HEK293 (cell line): ENCODE measurements around the gene GPT2.

Experiments
- PRDM4 ChIP-seq: fragments of 450-650 bp; formaldehyde crosslinking; IDR thresholded peaks from 2 replicates; pipeline ENCODE4 v1.5.1; 2017; ENCODE audit warnings: missing biosample characterization, missing genetic modification characterization
- REST ChIP-seq: fragments of 450-650 bp; formaldehyde crosslinking; IDR thresholded peaks from 2 replicates; pipeline ENCODE4 v1.5.1; 2016; ENCODE audit warnings: missing biosample characterization, missing genetic modification characterization
- ZNF311 ChIP-seq: fragments of 450-650 bp; formaldehyde crosslinking; IDR thresholded peaks from 2 replicates; pipeline ENCODE4 v1.5.1; 2017; ENCODE audit warnings: missing biosample characterization, missing genetic modification characterization, borderline replicate concordance
- ZNF324 ChIP-seq: fragments of 450-650 bp; formaldehyde crosslinking; IDR thresholded peaks from 2 replicates; pipeline ENCODE4 v1.5.1; 2016; ENCODE audit warnings: missing biosample characterization, missing genetic modification characterization
- ZNF513 ChIP-seq: fragments of 450-650 bp; IDR thresholded peaks from 2 replicates; pipeline ENCODE4 v1.5.1; 2018; ENCODE audit warnings: missing biosample characterization, missing genetic modification characterization
- ZNF561 ChIP-seq: fragments of 450-650 bp; IDR thresholded peaks from 2 replicates; pipeline ENCODE4 v1.5.1; 2018; ENCODE audit warnings: missing biosample characterization, missing genetic modification characterization, borderline replicate concordance
- ZSCAN30 ChIP-seq: fragments of 450-650 bp; IDR thresholded peaks from 2 replicates; pipeline ENCODE4 v1.5.1; 2018; ENCODE audit warnings: missing biosample characterization, mild to moderate bottlenecking, missing genetic modification characterization, moderate library complexity
- TF ChIP-seq, protein P1 (sequence below): fragments of 450-650 bp; formaldehyde crosslinking; IDR thresholded peaks from 2 replicates; pipeline ENCODE4 v1.5.1; 2016; ENCODE audit warnings: missing biosample characterization, missing genetic modification characterization

- no peak for TF ChIP-seq REST
- no peak for TF ChIP-seq ZNF561
- TF ChIP-seq, protein P1, sequence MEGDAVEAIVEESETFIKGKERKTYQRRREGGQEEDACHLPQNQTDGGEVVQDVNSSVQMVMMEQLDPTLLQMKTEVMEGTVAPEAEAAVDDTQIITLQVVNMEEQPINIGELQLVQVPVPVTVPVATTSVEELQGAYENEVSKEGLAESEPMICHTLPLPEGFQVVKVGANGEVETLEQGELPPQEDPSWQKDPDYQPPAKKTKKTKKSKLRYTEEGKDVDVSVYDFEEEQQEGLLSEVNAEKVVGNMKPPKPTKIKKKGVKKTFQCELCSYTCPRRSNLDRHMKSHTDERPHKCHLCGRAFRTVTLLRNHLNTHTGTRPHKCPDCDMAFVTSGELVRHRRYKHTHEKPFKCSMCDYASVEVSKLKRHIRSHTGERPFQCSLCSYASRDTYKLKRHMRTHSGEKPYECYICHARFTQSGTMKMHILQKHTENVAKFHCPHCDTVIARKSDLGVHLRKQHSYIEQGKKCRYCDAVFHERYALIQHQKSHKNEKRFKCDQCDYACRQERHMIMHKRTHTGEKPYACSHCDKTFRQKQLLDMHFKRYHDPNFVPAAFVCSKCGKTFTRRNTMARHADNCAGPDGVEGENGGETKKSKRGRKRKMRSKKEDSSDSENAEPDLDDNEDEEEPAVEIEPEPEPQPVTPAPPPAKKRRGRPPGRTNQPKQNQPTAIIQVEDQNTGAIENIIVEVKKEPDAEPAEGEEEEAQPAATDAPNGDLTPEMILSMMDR (tag by site-specific recombination), result no peak
- no peak for TF ChIP-seq ZNF311
- TF ChIP-seq PRDM4 (tag by site-specific recombination), result no peak
- no peak for TF ChIP-seq ZSCAN30
- no peak for TF ChIP-seq ZNF513 (tag by site-specific recombination)
- TF ChIP-seq ZNF324, result no peak
These were observed 12.3 kb downstream of the GPT2 start for GRCh38 chr16:46896314-46896968.
